Body of pancreas (tissue), 4 donors: ENCODE results near the gene FHOD3.

Experiments used
- CTCF ChIP-seq, 7 experiments: fragments of 450-650 bp in 4 of 7; fragments of 200-600 bp in 3 of 7; sonication (generic) in 3 of 7; IDR thresholded peaks; one replicate each; pipeline ENCODE4 v1.5.1; 2016 to 2019; ENCODE audit warnings: antibody characterized with exemption in 7 of 7
- POLR2A ChIP-seq, 3 donors: fragments of 450-650 bp; IDR thresholded peaks; one replicate each; pipeline ENCODE4 v1.6.1; 2016; ENCODE audit warnings: antibody characterized with exemption in 3 of 3, mild to moderate bottlenecking in 2 of 3

GRCh38 chr18:36757991-36758390, 460.5 kb downstream of the FHOD3 start:
- no peak for TF ChIP-seq CTCF (IDR thresholded peaks at IDR 0.05)
- TF ChIP-seq POLR2A (IDR thresholded peaks at IDR 0.05): no peak
